Psoas muscle (tissue), 8 donors: Measurements from ENCODE around the gene CASTOR1. TPM values are rescaled to one million over a fixed set of nuclear protein-coding genes. Genes with fewer than 3 reads are reported as not detected.

Source experiments
- ATAC-seq, 4 donors: fragments of 200-7000 bp; cut with Tn5 transposase; one replicate each; pipeline ENCODE4 v1.9.1; 2020; ENCODE audit warnings: moderate library complexity in 3 of 4, mild to moderate bottlenecking in 2 of 4
- DNase-seq, 2 donors: peaks; one replicate each; pipeline ENCODE4 v3.0.0-alpha.2; 2020
- H3K27ac ChIP-seq: fragments of 200-600 bp; one replicate; pipeline ENCODE4 v1.8.0; 2022
- H3K27me3 ChIP-seq, 3 donors: fragments of 200-600 bp in 1 of 3; one replicate each; pipeline versions ENCODE4 v1.6.1 to v1.8.0; 2013 to 2022; ENCODE audit warnings: low read length in 2 of 3, mild to moderate bottlenecking in 2 of 3, moderate library complexity in 1 of 3; ENCODE audit not compliant: insufficient read depth in 3 of 3
- H3K36me3 ChIP-seq, 2 donors: fragments of 200-600 bp in 1 of 2; one replicate each; pipeline versions ENCODE4 v1.6.1 to v1.8.0; 2013 to 2022; ENCODE audit warnings: low read depth in 1 of 2, mild to moderate bottlenecking in 1 of 2, moderate library complexity in 1 of 2; ENCODE audit not compliant: insufficient read depth in 1 of 2
- H3K4me1 ChIP-seq: fragments of 200-600 bp; one replicate; pipeline ENCODE4 v1.8.0; 2022
- H3K4me3 ChIP-seq: fragments of 200-600 bp; one replicate; pipeline ENCODE4 v1.8.0; 2022; ENCODE audit warnings: mild to moderate bottlenecking
- H3K9me3 ChIP-seq: fragments of 200-600 bp; one replicate; pipeline ENCODE4 v1.8.0; 2022
- CTCF ChIP-seq: fragments of 200-600 bp; IDR thresholded peaks from one replicate; pipeline ENCODE4 v1.8.0; 2022; ENCODE audit warnings: antibody characterized with exemption
- WGBS, 3 donors: extraction: QIAGEN DNeasy Blood & Tissue Kit; methylation state at CpG; one replicate each; pipeline versions ENCODE4 v1.1.6 to v1.1.7; 2013; 5-methylcytosine and 5-hydroxymethylcytosine counted together
- intact Hi-C, 2 donors: fragments of 100-400 bp; cut with DNase I; formaldehyde crosslinking; loops; one replicate each; pipeline versions ENCODE4 v1.11.0 to v1.14.2; 2022
- polyA plus RNA-seq, 3 donors: library from polyadenylated mRNA; stranded (reverse); fragments of 200-250 nt; gene quantifications; one replicate each; pipeline ENCODE4 v1.2.3, GENCODE V29; 2013
- total RNA-seq, 4 donors: library from RNA; stranded (reverse); fragmentation: NEBNext Ultra II Directional in 2 of 4; extraction: Animal tissue kit (Norgen Biotek cat#: 25700) in 2 of 4; gene quantifications; one replicate each; pipeline versions ENCODE4 v1.2.1 to v1.2.4, GENCODE V29; 2021 to 2023
- donor health status: healthy with polysubstance abuse.
- donor health status: DM: no; HTN: no; CAD: no; lungs with moderate emphysema.
- donor health status: Bipolar disorder and iron deficiency.
- donor health status: healthy.
- donor health status: DM: yes; HTN: yes; CAD: no.
- donor health status: DM: no; HTN: no; CAD: no.
- donor health status: DM: no; HTN: no; CAD: no.
- donor health status: DM: yes; HTN: yes; CAD: no.

The CASTOR1 gene
- total and polyA plus RNA-seq, 7 donors, result 0.44 to 5.1 (median 2.9) TPM

- no peak for TF ChIP-seq CTCF
- ATAC-seq (no peak), DNase-seq (no peak)
- Histone ChIP-seq H3K9me3 (no peaks in the 10 kb centered on the region), H3K4me3 (no peak overlapping the region), H3K36me3 (no peaks in the 10 kb centered on the region), H3K27ac (no peak overlapping the region), H3K27me3 (peaks cover 0 to 21% (median 8%) of the 10 kb centered on the region in 3 donors), H3K4me1 (no peaks in the 10 kb centered on the region)
- 95 to 99% (median 98%) methylated on average over 5 of the region's 5 CpGs for WGBS, 3 donors
- intact Hi-C loops, result no loop called here
Observed at GRCh38 chr22:30236875-30237274, 52.4 kb downstream of the CASTOR1 start.

DNA sequence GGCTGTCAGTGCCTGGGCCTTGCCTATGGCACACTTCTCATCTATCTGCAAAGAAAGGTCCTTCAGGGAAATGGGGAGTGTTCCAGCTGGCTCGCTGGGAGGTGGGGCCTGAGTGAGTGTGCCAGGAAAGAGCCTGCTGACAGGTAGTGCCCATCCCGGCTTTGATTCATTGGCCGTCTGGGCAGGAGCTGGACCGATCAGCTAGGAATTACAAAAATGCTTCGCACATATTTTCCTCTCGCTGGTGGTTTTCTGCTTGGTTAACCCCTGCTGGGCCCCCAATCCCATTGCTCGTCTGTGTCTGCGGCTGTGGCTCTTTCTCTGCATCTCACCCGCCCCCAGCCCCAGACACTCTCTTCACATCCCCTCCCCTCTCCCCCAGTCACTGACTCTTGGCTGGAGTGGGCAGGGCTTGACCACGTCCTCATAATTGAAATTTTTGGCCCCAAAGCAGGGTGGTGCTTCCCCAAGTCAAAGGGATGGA, 53.6 kb downstream of the CASTOR1 start:
- no peak overlapping the region for H3K4me3 ChIP-seq
- no peak for TF ChIP-seq CTCF
- H3K36me3 ChIP-seq, result no peaks in the 10 kb centered on the region
- no peak for DNase-seq
- no peak for ATAC-seq
- H3K9me3 ChIP-seq, result no peaks in the 10 kb centered on the region
- intact Hi-C loops, result no loop called here
- WGBS, 3 donors, result 52 to 61% (median 58%) methylated on average over 10 of the region's 10 CpGs
- no peaks in the 10 kb centered on the region for H3K4me1 ChIP-seq
- peaks cover 0 to 27% (median 8%) of the 10 kb centered on the region in 3 donors for H3K27me3 ChIP-seq
- no peak overlapping the region for H3K27ac ChIP-seq

Other genes with a start within 250 kb of the CASTOR1 start
- gene HORMAD2, start 209.0 kb downstream of the CASTOR1 start, total RNA-seq, result not detected
- not detected for gene HORMAD2, start 209.0 kb downstream of the CASTOR1 start, polyA plus RNA-seq
- gene LIF, start 42.7 kb downstream of the CASTOR1 start, total RNA-seq, result under 1 TPM in 3 of 4 donors, not detected in 1; 0.27 to 0.54 (median 0.38) TPM
- gene LIF, start 42.7 kb downstream of the CASTOR1 start, polyA plus RNA-seq, result 10 to 100 TPM in 1 of 3 donors, under 1 TPM in 2; 0.10 to 21.4 (median 0.14) TPM
- under 1 TPM in 2 of 4 donors, not detected in 2; 0.38 to 0.39 TPM for gene OSM, start 22.7 kb downstream of the CASTOR1 start, total RNA-seq
- gene OSM, start 22.7 kb downstream of the CASTOR1 start, polyA plus RNA-seq, result under 1 TPM in 2 of 3 donors, not detected in 1; 0.08 TPM
- gene TBC1D10A, start 37.4 kb upstream of the CASTOR1 start, total RNA-seq, result 1 to 10 TPM; 2.9 to 4.8 (median 3.3) TPM
- 1 to 10 TPM; 2.2 to 4.2 (median 2.9) TPM for gene TBC1D10A, start 37.4 kb upstream of the CASTOR1 start, polyA plus RNA-seq
- gene SF3A1, start 67.4 kb upstream of the CASTOR1 start, total RNA-seq, result 100 to 1,000 TPM; 107 to 146 (median 121) TPM
- gene SF3A1, start 67.4 kb upstream of the CASTOR1 start, polyA plus RNA-seq, result 10 to 100 TPM; 21.6 to 35.5 (median 32.3) TPM
- under 1 TPM; 0.17 to 0.88 (median 0.54) TPM for gene CCDC157, start 67.5 kb upstream of the CASTOR1 start, total RNA-seq
- gene CCDC157, start 67.5 kb upstream of the CASTOR1 start, polyA plus RNA-seq, result 1 to 10 TPM; 1.4 to 2.6 (median 1.5) TPM
- gene RNF215, start 97.9 kb upstream of the CASTOR1 start, total RNA-seq, result 1 to 10 TPM; 5.7 to 9.8 (median 8.2) TPM
- gene RNF215, start 97.9 kb upstream of the CASTOR1 start, polyA plus RNA-seq, result 10 to 100 TPM in 1 of 3 donors, 1 to 10 TPM in 2; 6.1 to 13.8 (median 8.8) TPM
- gene SEC14L2, start 107.5 kb upstream of the CASTOR1 start, total RNA-seq, result 1 to 10 TPM; 1.3 to 2.9 (median 2.1) TPM
- gene SEC14L2, start 107.5 kb upstream of the CASTOR1 start, polyA plus RNA-seq, result 10 to 100 TPM in 1 of 3 donors, 1 to 10 TPM in 1, under 1 TPM in 1; 0.38 to 75.0 (median 1.3) TPM
- gene MTFP1, start 136.3 kb upstream of the CASTOR1 start, total RNA-seq, result 10 to 100 TPM in 3 of 4 donors, 1 to 10 TPM in 1; 4.3 to 68.7 (median 17.7) TPM
- gene MTFP1, start 136.3 kb upstream of the CASTOR1 start, polyA plus RNA-seq, result 100 to 1,000 TPM in 1 of 3 donors, 10 to 100 TPM in 2; 50.8 to 156 (median 71.3) TPM
- not detected for gene SEC14L3, start 182.5 kb upstream of the CASTOR1 start, total RNA-seq
- gene SEC14L3, start 182.5 kb upstream of the CASTOR1 start, polyA plus RNA-seq, result under 1 TPM in 1 of 3 donors, not detected in 2; 0.04 TPM
- not detected for gene SEC14L4, start 216.2 kb upstream of the CASTOR1 start, total RNA-seq
- under 1 TPM in 2 of 3 donors, not detected in 1; 0.01 to 0.07 TPM for gene SEC14L4, start 216.2 kb upstream of the CASTOR1 start, polyA plus RNA-seq